PC-9 (cell line): ENCODE results near the gene AUTS2.

ENCODE experiments used
- CTCF ChIP-seq: fragments of 200-600 bp; sonication (generic); conservative IDR thresholded peaks from 2 replicates; pipeline ENCODE4 v1.6.1; 2017; ENCODE audit warnings: mixed run types, antibody characterized with exemption, mild to moderate bottlenecking, moderate library complexity
- EZH2 ChIP-seq: fragments of 200-600 bp; sonication (generic); IDR thresholded peaks from 2 replicates; pipeline ENCODE4 v1.8.0; 2017; ENCODE audit warnings: antibody characterized with exemption, low read depth

GRCh38 chr7:70314221-70314620 is 715.9 kb downstream of the AUTS2 start:
- no peak for TF ChIP-seq CTCF
- no peak for TF ChIP-seq EZH2
